22Rv1 (cell line): ENCODE data around the gene CMC2.

Experiments used
- CTCF ChIP-seq: fragments of 450-650 bp; IDR thresholded peaks from 2 replicates; pipeline ENCODE4 v1.5.1; 2017; ENCODE audit warnings: mild to moderate bottlenecking
- ZFX ChIP-seq: fragments of 450-650 bp; IDR thresholded peaks from 2 replicates; pipeline ENCODE4 v1.6.1; 2017; ENCODE audit warnings: antibody characterized with exemption, borderline replicate concordance

DNA sequence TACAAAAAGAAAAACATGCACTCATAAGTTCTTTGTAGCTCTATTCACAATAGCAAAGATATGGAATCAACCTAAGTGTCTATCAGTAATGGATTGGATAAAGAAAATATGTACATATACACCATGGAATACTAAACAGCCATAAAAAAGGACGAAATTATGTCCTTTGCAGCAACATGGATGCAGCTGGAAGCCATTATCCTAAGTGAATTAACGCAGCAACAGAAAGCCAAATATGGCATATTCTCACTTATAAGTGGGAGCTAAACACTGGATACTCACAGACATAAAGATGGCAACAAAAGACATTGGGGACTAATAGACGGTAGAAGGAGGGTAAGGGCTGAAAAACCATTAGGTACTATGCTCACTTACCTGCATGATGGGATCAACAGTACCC lies 5.8 kb downstream of the CMC2 start:
- TF ChIP-seq CTCF: no peak
- TF ChIP-seq ZFX: no peak
